Measurements from ENCODE around the gene RAD51B.
A peak's percentile ranks its signal among the peaks of the same experiment; 100 is the strongest.

The RAD51B gene

GRCh38 chr14:68727315-68728047 is 907.9 kb downstream of the RAD51B start:
- DNase-seq (ENCODE audit: insufficient read length, low spot score) (no peak), FAIRE-seq (peak; percentile 23)

GRCh38 chr14:68728342-68729106 is 908.9 kb downstream of the RAD51B start:
- peak; percentile 66 for FAIRE-seq

GRCh38 chr14:68729556-68729955 is 910.0 kb downstream of the RAD51B start:
- peak; percentile 69 for FAIRE-seq
- no peak for DNase-seq (ENCODE audit: insufficient read length, low spot score)

More at GRCh38 chr14:68728342-68729106, 908.9 kb downstream of the RAD51B start:
- DNase-seq (ENCODE audit: insufficient read length, low spot score) = no peak

GRCh38 chr14:68730348-68730747 is 910.8 kb downstream of the RAD51B start:
- no peak for FAIRE-seq
- DNase-seq (ENCODE audit: insufficient read length, low spot score) = no peak

GRCh38 chr14:68730811-68731425 is 911.3 kb downstream of the RAD51B start:
- FAIRE-seq (no peak), DNase-seq (ENCODE audit: insufficient read length, low spot score) (no peak)

- FAIRE-seq (peak; percentile 79), DNase-seq (ENCODE audit: insufficient read length, low spot score) (no peak)
Measured at GRCh38 chr14:68733086-68733914, 913.7 kb downstream of the RAD51B start.

- DNase-seq (ENCODE audit: insufficient read length, low spot score) (no peak), FAIRE-seq (peak; percentile 88)
Measured at GRCh38 chr14:68734231-68734732, 914.7 kb downstream of the RAD51B start.

GRCh38 chr14:68735856-68736255 is 916.3 kb downstream of the RAD51B start:
- FAIRE-seq = peak; percentile 71
- no peak for DNase-seq (ENCODE audit: insufficient read length, low spot score)

GRCh38 chr14:68736471-68736871 is 916.9 kb downstream of the RAD51B start:
- no peak for DNase-seq (ENCODE audit: insufficient read length, low spot score)
- FAIRE-seq = no peak

GRCh38 chr14:68737086-68737485 is 917.5 kb downstream of the RAD51B start:
- no peak for DNase-seq (ENCODE audit: insufficient read length, low spot score)
- peak; percentile 16 for FAIRE-seq

GRCh38 chr14:68738559-68738958 is 919.0 kb downstream of the RAD51B start:
- peak; percentile 88 for FAIRE-seq
- no peak for DNase-seq (ENCODE audit: insufficient read length, low spot score)

GRCh38 chr14:68739701-68740100 is 920.1 kb downstream of the RAD51B start:
- no peak for FAIRE-seq
- no peak for DNase-seq (ENCODE audit: insufficient read length, low spot score)

- FAIRE-seq (peak; percentile 84), DNase-seq (ENCODE audit: insufficient read length, low spot score) (no peak)
Measured at GRCh38 chr14:68740788-68741476, 921.4 kb downstream of the RAD51B start.

GRCh38 chr14:68741477-68741791 is 921.9 kb downstream of the RAD51B start:
- FAIRE-seq (no peak), DNase-seq (ENCODE audit: insufficient read length, low spot score) (no peak)

GRCh38 chr14:68741839-68742470 is 922.4 kb downstream of the RAD51B start:
- DNase-seq (ENCODE audit: insufficient read length, low spot score) (no peak), FAIRE-seq (peak; percentile 16)

GRCh38 chr14:68744613-68745012 is 925.0 kb downstream of the RAD51B start:
- no peak for FAIRE-seq
- DNase-seq (ENCODE audit: insufficient read length, low spot score) = no peak

- DNase-seq (ENCODE audit: insufficient read length, low spot score) = no peak
- no peak for FAIRE-seq
Measured at GRCh38 chr14:68747393-68747792, 927.8 kb downstream of the RAD51B start.

- FAIRE-seq = no peak
- DNase-seq (ENCODE audit: insufficient read length, low spot score) = no peak
Measured at GRCh38 chr14:68748260-68748659, 928.7 kb downstream of the RAD51B start.

- DNase-seq (ENCODE audit: insufficient read length, low spot score) (no peak), FAIRE-seq (peak; percentile 89)
Measured at GRCh38 chr14:68748691-68749090, 929.1 kb downstream of the RAD51B start.

All from HTR-8/SVneo (cell line).